K562 (cell line): Measurements from ENCODE around the gene GATAD2B. TPM values are rescaled to one million over a fixed set of nuclear protein-coding genes. Genes with fewer than 3 reads are reported as not detected.

Source experiments
- ATAC-seq: fragments of 200-7000 bp; cut with Tn5 transposase; 3 replicates; pipeline ENCODE4 v1.9.1; 2020; ENCODE audit warnings: moderate library complexity
- BruUV-seq: library from RNA; stranded (reverse); fragments of 400-500 nt; replicated peaks from 2 replicates; lab custom pipeline; 2021; lab: Mats Ljungman, UMichigan
- CTCF ChIA-PET: fragments of 300-600 bp; formaldehyde crosslinking; extraction: SDS; loops from one replicate; lab custom pipeline; 2021; ENCODE audit warnings: low intra/inter-chr PET ratio; lab: Yijun Ruan, JAX
- POLR2A ChIA-PET: fragments of 300-600, 350-650 bp; sonication (Branson Sonifier 250); formaldehyde crosslinking; extraction: SDS; loops from one replicate; lab custom pipeline; 2021; ENCODE audit warnings: antibody characterized with exemption, inconsistent platforms; lab: Yijun Ruan, JAX
- DNase-seq, 4 experiments: peaks; one replicate each; pipeline versions ENCODE4 v3.0.0 to v3.0.0-alpha.2; 2011 to 2018; ENCODE audit warnings: low spot score in 3 of 4, mixed read lengths in 3 of 4; ENCODE audit errors: extremely low read depth in 1 of 4
- FAIRE-seq: peaks from 2 replicates; lab custom pipeline; 2011; peaks lifted over from hg19 to GRCh38; lab: Jason Lieb, UNC
- H2AFZ ChIP-seq: 2 replicates; pipeline ENCODE4 v1.6.0; 2011; ENCODE audit warnings: low read depth, low read length, control low read depth, inconsistent platforms
- H3K27ac ChIP-seq: fragments of 200-600 bp; 3 replicates; pipeline ENCODE4 v1.8.0; 2011; ENCODE audit warnings: low read depth, mild to moderate bottlenecking, control low read depth, inconsistent platforms, low read length, moderate library complexity, mixed read lengths; ENCODE audit errors: extremely low read depth
- H3K27me3 ChIP-seq, 2 experiments: fragments of 300-600 bp in 1 of 2; 2 replicates in 1 of 2; 3 replicates in 1 of 2; pipeline versions ENCODE4 v1.6.0 to v1.8.0; 2011; ENCODE audit warnings: inconsistent platforms in 2 of 2, low read length in 2 of 2, mild to moderate bottlenecking in 1 of 2, mixed read lengths in 1 of 2, moderate library complexity in 1 of 2; ENCODE audit not compliant: control insufficient read depth in 2 of 2, insufficient read depth in 2 of 2
- H3K36me3 ChIP-seq: fragments of 300-600 bp; 3 replicates; pipeline ENCODE4 v1.8.0; 2011; ENCODE audit warnings: mild to moderate bottlenecking, low read length, inconsistent platforms; ENCODE audit not compliant: control insufficient read depth, insufficient read depth
- H3K4me1 ChIP-seq, 2 experiments: fragments of 200-600 bp in 1 of 2; replicated peaks in 1 of 2; 2 replicates in 1 of 2; 3 replicates in 1 of 2; pipeline versions ENCODE4 v1.5.1 to v1.8.0; 2011; ENCODE audit warnings: inconsistent platforms in 2 of 2, low read length in 2 of 2, mild to moderate bottlenecking in 1 of 2, mixed read lengths in 1 of 2, moderate library complexity in 1 of 2; ENCODE audit not compliant: control insufficient read depth in 2 of 2, insufficient read depth in 2 of 2
- H3K4me2 ChIP-seq: 2 replicates; pipeline ENCODE4 v1.6.1; 2011; ENCODE audit warnings: low read length, control low read depth, inconsistent platforms, mixed read lengths; ENCODE audit not compliant: insufficient read depth
- H3K4me3 ChIP-seq: fragments of 200-600 bp; sonication (generic), shearing (Covaris generic); 2 replicates; pipeline ENCODE4 v1.5.1; 2016; ENCODE audit warnings: control low read depth, inconsistent platforms
- H3K79me2 ChIP-seq: fragments of 200-600 bp; 3 replicates; pipeline ENCODE4 v1.8.0; 2011; ENCODE audit warnings: low read length, inconsistent platforms; ENCODE audit not compliant: control insufficient read depth, insufficient read depth
- H3K9ac ChIP-seq, 2 experiments: 2 replicates each; pipeline versions ENCODE4 v1.6.0 to v1.6.1; 2011; ENCODE audit warnings: low read depth in 2 of 2, low read length in 2 of 2, control low read depth in 1 of 2, inconsistent platforms in 1 of 2, mild to moderate bottlenecking in 1 of 2, mixed read lengths in 1 of 2; ENCODE audit not compliant: insufficient read depth in 1 of 2
- H3K9me1 ChIP-seq: one replicate; pipeline ENCODE4 v1.6.0; 2011; ENCODE audit warnings: inconsistent platforms, mild to moderate bottlenecking, low read length, moderate library complexity; ENCODE audit not compliant: control insufficient read depth, insufficient read depth
- H3K9me3 ChIP-seq: replicated peaks from 2 replicates; pipeline ENCODE4 v1.5.1; 2011; ENCODE audit warnings: low read depth, low read length, inconsistent platforms; ENCODE audit not compliant: control insufficient read depth, insufficient read depth
- H4K20me1 ChIP-seq: replicated peaks from 2 replicates; pipeline ENCODE4 v1.6.1; 2011; ENCODE audit warnings: low read length, inconsistent platforms, mixed read lengths; ENCODE audit not compliant: control insufficient read depth, insufficient read depth
- XRCC3 ChIP-seq: fragments of 450-650 bp; IDR thresholded peaks from 2 replicates; pipeline ENCODE4 v1.6.1; 2017; ENCODE audit warnings: mild to moderate bottlenecking, moderate library complexity
- XRCC4 ChIP-seq: IDR thresholded peaks from one replicate; pipeline ENCODE4 v1.6.1; 2011; ENCODE audit not compliant: insufficient read depth, insufficient read length; ENCODE audit errors: extremely low read depth
- ZNF75A ChIP-seq: fragments of 450-650 bp; formaldehyde crosslinking; IDR thresholded peaks from 2 replicates; pipeline ENCODE4 v1.4.0; 2020; ENCODE audit warnings: mild to moderate bottlenecking
- WGBS: fragments of 100-300 bp; shearing (Covaris generic); methylation state at CpG from one replicate; pipeline ENCODE4 v1.1.6; 2016; ENCODE audit warnings: low coverage, mixed read lengths; ENCODE audit not compliant: insufficient coverage; ENCODE audit errors: missing lambda C conversion rate; 5-methylcytosine and 5-hydroxymethylcytosine counted together
- in situ Hi-C: fragments of 300-500 bp; cut with MboI; formaldehyde crosslinking; loops from 4 replicates; pipeline ENCODE4 v1.15.0; 2018; ENCODE audit warnings: inconsistent platforms, mixed read lengths
- intact Hi-C: fragments of 100-400 bp; cut with micrococcal nuclease; formaldehyde crosslinking; loops from 2 replicates; pipeline ENCODE4 v1.14.2; 2022
- polyA plus RNA-seq, 8 experiments: library from polyadenylated mRNA; depleted of rRNA in 4 of 8; stranded (reverse) in 5 of 8; unstranded in 3 of 8; fragments of >200 nt; fragmentation: Nextera tagmentation in 2 of 8; fragmentation: Illumina TruSeq in 1 of 8; extraction: Ambion mirVana in 2 of 8; extraction: Trizol in 1 of 8; gene quantifications; 2 replicates each; pipeline versions ENCODE4 v1.2.1 to v1.2.3, GENCODE V29; 2011 to 2014; ENCODE audit warnings: inconsistent platforms in 1 of 8, missing spikeins in 1 of 8
- total RNA-seq, 7 experiments: library from RNA; depleted of rRNA in 6 of 7; stranded (reverse); fragments of >200 nt in 6 of 7; fragmentation: Illumina TruSeq in 2 of 7; extraction: Trizol in 2 of 7; gene quantifications; 2 replicates each; pipeline versions ENCODE4 v1.2.1 to v1.2.3, GENCODE V29; 2011 to 2021; ENCODE audit warnings: low replicate concordance in 1 of 7
- TF ChIP-seq, protein P1 (sequence below): sonication (generic); formaldehyde crosslinking; IDR thresholded peaks from 2 replicates; pipeline ENCODE4 v1.8.1; 2023; ENCODE audit warnings: mild to moderate bottlenecking, missing genetic modification reagents

The GATAD2B gene
- total and polyA plus RNA-seq, 9 of the 15 experiments (the other 6 are each of a cell fraction or from before 2014, with no cell fraction given), result 1.5 to 40.2 (median 4.9) TPM

DNA sequence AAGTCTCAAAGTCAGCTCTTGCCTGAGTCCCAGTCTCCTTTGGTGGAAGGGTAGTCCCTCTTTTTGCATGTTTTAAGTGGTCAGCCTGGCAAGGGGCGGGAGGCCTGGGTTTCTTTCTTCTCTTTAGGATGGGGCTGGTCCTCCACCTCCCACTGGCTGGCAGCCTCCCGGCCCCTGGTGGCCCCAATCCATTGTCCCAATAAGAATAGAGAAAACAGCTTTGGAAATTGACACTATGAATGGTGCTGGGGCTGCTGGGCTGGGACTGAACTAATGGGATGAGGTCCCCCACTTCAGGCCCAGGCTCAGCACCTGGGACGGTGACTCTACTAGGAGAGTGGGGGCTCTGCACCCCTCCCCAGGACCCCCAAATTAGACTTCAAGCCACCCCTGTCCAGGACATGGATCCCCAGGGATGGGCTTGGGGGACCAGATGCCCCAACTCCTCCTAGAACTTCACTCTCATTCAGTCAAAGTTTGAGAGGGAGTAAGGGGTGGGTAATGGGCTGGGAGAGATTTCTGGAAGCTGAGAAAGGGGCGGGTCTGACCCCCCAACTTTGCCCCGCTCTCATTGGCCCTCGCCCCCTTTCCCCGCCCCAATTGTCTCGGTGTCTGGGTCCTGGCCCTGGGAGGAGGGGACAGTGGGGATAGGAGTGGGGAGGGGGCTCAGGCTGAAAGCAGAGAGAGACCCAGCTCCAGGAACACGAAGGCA, 129.4 kb downstream of the GATAD2B start:
- H2AFZ ChIP-seq, result no peak overlapping the region
- no peaks in the 10 kb centered on the region for H3K27me3 ChIP-seq
- POLR2A ChIA-PET, result interaction anchor here (0.7 to 1.1 kb wide), 5 partner anchors 9 to 444 kb away, joined by 3 to 6 read pairs (median 4); partner anchors contain the start of gene CREB3L4
- no peak overlapping the region for H3K4me2 ChIP-seq
- no peaks in the 10 kb centered on the region for H3K36me3 ChIP-seq
- H4K20me1 ChIP-seq, result no peaks in the 10 kb centered on the region
- CTCF ChIA-PET, result no interaction called here
- intact Hi-C loops, result no loop called here
- 39% methylated on average over 4 of the region's 9 CpGs for WGBS
- no peak for TF ChIP-seq XRCC3
- TF ChIP-seq XRCC4, result no peak
- no peak overlapping the region for H3K4me3 ChIP-seq
- peaks cover 7 to 55% of the 10 kb centered on the region in 2 experiments for H3K4me1 ChIP-seq
- DNase-seq, result no peak
- no peak for FAIRE-seq
- no TSS peak for BruUV-seq
- peak overlapping the region in 1 of 2 experiments; percentile 18; a peak in 1 of 4 replicates for H3K9ac ChIP-seq
- H3K27ac ChIP-seq, result no peak overlapping the region
- H3K9me1 ChIP-seq, result no peaks in the 10 kb centered on the region
- ATAC-seq, result no peak
- in situ Hi-C loops, result no loop called here
- no peaks in the 10 kb centered on the region for H3K79me2 ChIP-seq
- H3K9me3 ChIP-seq, result no peaks in the 10 kb centered on the region

DNA sequence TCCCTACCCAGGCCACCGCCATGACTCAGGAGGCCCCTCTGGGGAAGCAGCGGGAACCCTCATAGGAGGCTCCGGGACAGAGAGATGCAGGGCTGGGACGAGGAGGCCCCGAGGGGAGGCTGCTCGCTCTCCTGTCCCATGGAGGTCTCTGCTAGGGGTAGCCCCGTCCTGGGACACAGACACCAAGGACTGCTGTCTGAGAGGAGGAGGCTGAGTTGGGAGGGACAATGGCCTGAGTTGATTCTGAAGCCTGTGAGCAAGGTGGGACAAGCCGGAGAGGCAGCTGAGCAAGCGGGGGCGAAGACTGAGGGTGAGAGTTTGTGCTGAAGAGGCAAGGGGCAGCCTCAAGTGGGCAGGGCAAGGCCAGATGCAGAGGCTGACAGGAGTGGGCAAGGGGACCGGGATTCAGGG, 130.1 kb downstream of the GATAD2B start:
- ChIA-PET POLR2A (interaction anchor here (0.7 to 1.8 kb wide), 5 partner anchors 9 to 445 kb away, joined by 3 to 7 read pairs (median 3); partner anchors contain the start of gene RPS27), CTCF (no interaction called here)
- Histone ChIP-seq H3K4me2 (no peak overlapping the region), H3K79me2 (no peaks in the 10 kb centered on the region), H3K4me3 (no peak overlapping the region), H3K27ac (no peak overlapping the region), H3K4me1 (peaks cover 7 to 55% of the 10 kb centered on the region in 2 experiments), H3K9ac (peak overlapping the region in 1 of 2 experiments; percentile 48; a peak in 2 of 4 replicates), H3K9me1 (no peaks in the 10 kb centered on the region), H2AFZ (no peak overlapping the region), H4K20me1 (no peaks in the 10 kb centered on the region), H3K9me3 (no peaks in the 10 kb centered on the region), H3K36me3 (no peaks in the 10 kb centered on the region), H3K27me3 (no peaks in the 10 kb centered on the region)
- no peak for FAIRE-seq
- ATAC-seq, result no peak
- in situ Hi-C loops (no loop called here), intact Hi-C loops (no loop called here)
- TF ChIP-seq ZNF75A (CRISPR knock-in tag), result no peak
- TF ChIP-seq, protein P1, sequence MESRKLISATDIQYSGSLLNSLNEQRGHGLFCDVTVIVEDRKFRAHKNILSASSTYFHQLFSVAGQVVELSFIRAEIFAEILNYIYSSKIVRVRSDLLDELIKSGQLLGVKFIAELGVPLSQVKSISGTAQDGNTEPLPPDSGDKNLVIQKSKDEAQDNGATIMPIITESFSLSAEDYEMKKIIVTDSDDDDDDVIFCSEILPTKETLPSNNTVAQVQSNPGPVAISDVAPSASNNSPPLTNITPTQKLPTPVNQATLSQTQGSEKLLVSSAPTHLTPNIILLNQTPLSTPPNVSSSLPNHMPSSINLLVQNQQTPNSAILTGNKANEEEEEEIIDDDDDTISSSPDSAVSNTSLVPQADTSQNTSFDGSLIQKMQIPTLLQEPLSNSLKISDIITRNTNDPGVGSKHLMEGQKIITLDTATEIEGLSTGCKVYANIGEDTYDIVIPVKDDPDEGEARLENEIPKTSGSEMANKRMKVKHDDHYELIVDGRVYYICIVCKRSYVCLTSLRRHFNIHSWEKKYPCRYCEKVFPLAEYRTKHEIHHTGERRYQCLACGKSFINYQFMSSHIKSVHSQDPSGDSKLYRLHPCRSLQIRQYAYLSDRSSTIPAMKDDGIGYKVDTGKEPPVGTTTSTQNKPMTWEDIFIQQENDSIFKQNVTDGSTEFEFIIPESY (CRISPR knock-in tag), result peak; percentile 46; the same call in 1 of the 2 replicates
- no peak for DNase-seq
- no TSS peak for BruUV-seq
- 55% methylated on average over 10 of the region's 11 CpGs for WGBS
